ENCODE measurements around the gene SLC25A39. TPM values are rescaled to one million over a fixed set of nuclear protein-coding genes. Genes with fewer than 3 reads are reported as not detected.

SLC25A39 gene
- total and polyA plus RNA-seq, 2 of the 13 experiments (the other 11 are each of a cell fraction or from before 2014, with no cell fraction given): 144 to 151 TPM

DNA sequence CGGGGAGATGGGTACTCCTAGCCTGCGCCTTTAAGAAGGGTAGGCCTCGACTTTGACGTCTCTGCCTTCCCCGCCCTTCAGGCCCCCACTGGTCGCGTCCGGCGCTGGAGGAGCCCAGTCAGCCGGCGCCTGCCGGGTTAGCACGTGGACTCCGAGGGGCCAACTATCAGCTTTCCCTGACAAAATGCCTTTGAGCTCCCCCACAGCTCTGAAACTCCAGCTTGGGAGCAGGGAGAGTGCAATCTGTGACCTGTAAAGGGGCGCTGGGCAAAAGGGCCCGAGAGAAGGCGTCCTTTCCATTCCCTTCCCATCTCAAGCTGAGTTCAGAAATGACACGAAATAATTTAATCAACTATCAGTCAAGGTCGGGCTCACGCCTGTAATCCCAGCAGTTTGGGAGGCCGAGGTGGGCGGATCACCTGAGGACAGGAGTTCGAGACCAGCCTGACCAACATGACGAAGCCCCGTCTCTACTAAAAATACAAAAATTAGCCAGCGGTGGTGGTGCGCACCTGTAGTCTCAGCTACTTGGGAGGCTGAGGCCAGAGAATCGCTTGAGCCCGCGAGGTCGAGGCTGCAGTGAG, 2.3 kb upstream of the SLC25A39 start (continued):
- TF ChIP-seq HNRNPLL (IDR thresholded peaks at IDR 0.05; ENCODE audit: low read depth, low read length, poor library complexity, severe bottlenecking): peak; percentile 56
- TF ChIP-seq ARNTL (CRISPR knock-in tag; IDR thresholded peaks at IDR 0.05): peak; percentile 99
- no peak for TF ChIP-seq FOXO4 (CRISPR knock-in tag; conservative IDR thresholded peaks at IDR 0.05)
- TF ChIP-seq ZBTB21 (CRISPR knock-in tag; IDR thresholded peaks at IDR 0.05): peak; percentile 31; the same call in 1 of the 2 replicates
- peak; percentile 51 for TF ChIP-seq FOSL2 (CRISPR knock-in tag; IDR thresholded peaks at IDR 0.05)
- TF ChIP-seq HINFP (CRISPR knock-in tag; IDR thresholded peaks at IDR 0.05; ENCODE audit: low read depth): peak; percentile 80; the same call in 1 of the 2 replicates
- TF ChIP-seq ZNF788 (CRISPR knock-in tag; IDR thresholded peaks at IDR 0.05; ENCODE audit: borderline replicate concordance): peak; percentile 82
- no peak for TF ChIP-seq JARID2 (CRISPR knock-in tag; IDR thresholded peaks at IDR 0.05; ENCODE audit: insufficient replicate concordance)
- no peak for TF ChIP-seq ZKSCAN8 (CRISPR knock-in tag; IDR thresholded peaks at IDR 0.05; ENCODE audit: borderline replicate concordance)
- peak; percentile 83 for TF ChIP-seq ZNF772 (CRISPR knock-in tag; IDR thresholded peaks at IDR 0.05)
- no peak for TF ChIP-seq NFATC3 (CRISPR knock-in tag; IDR thresholded peaks at IDR 0.05)
- TF ChIP-seq, protein P1, sequence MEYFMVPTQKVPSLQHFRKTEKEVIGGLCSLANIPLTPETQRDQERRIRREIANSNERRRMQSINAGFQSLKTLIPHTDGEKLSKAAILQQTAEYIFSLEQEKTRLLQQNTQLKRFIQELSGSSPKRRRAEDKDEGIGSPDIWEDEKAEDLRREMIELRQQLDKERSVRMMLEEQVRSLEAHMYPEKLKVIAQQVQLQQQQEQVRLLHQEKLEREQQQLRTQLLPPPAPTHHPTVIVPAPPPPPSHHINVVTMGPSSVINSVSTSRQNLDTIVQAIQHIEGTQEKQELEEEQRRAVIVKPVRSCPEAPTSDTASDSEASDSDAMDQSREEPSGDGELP (IDR thresholded peaks at IDR 0.05; ENCODE audit: borderline replicate concordance, low read depth): peak; percentile 75; the same call in 1 of the 2 replicates
- no peak for TF ChIP-seq TBP (CRISPR knock-in tag; IDR thresholded peaks at IDR 0.05)
- TF ChIP-seq, protein P2, sequence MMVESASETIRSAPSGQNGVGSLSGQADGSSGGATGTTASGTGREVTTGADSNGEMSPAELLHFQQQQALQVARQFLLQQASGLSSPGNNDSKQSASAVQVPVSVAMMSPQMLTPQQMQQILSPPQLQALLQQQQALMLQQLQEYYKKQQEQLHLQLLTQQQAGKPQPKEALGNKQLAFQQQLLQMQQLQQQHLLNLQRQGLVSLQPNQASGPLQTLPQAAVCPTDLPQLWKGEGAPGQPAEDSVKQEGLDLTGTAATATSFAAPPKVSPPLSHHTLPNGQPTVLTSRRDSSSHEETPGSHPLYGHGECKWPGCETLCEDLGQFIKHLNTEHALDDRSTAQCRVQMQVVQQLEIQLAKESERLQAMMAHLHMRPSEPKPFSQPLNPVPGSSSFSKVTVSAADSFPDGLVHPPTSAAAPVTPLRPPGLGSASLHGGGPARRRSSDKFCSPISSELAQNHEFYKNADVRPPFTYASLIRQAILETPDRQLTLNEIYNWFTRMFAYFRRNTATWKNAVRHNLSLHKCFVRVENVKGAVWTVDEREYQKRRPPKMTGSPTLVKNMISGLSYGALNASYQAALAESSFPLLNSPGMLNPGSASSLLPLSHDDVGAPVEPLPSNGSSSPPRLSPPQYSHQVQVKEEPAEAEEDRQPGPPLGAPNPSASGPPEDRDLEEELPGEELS (CRISPR knock-in tag; IDR thresholded peaks at IDR 0.05): 0 out of 2 replicates have a peak, but pooled peaks have one; percentile 12
- TF ChIP-seq ZNF180 (CRISPR knock-in tag; IDR thresholded peaks at IDR 0.05; ENCODE audit: borderline replicate concordance, low read depth): no peak
- TF ChIP-seq ZNF614 (CRISPR knock-in tag; IDR thresholded peaks at IDR 0.05; ENCODE audit: borderline replicate concordance): peak; percentile 68; the same call in 1 of the 2 replicates
- TF ChIP-seq, protein P3, sequence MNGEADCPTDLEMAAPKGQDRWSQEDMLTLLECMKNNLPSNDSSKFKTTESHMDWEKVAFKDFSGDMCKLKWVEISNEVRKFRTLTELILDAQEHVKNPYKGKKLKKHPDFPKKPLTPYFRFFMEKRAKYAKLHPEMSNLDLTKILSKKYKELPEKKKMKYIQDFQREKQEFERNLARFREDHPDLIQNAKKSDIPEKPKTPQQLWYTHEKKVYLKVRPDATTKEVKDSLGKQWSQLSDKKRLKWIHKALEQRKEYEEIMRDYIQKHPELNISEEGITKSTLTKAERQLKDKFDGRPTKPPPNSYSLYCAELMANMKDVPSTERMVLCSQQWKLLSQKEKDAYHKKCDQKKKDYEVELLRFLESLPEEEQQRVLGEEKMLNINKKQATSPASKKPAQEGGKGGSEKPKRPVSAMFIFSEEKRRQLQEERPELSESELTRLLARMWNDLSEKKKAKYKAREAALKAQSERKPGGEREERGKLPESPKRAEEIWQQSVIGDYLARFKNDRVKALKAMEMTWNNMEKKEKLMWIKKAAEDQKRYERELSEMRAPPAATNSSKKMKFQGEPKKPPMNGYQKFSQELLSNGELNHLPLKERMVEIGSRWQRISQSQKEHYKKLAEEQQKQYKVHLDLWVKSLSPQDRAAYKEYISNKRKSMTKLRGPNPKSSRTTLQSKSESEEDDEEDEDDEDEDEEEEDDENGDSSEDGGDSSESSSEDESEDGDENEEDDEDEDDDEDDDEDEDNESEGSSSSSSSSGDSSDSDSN (CRISPR knock-in tag; IDR thresholded peaks at IDR 0.05): peak; percentile 43; the same call in 1 of the 2 replicates
- peak; percentile 89 for TF ChIP-seq ZNF580 (CRISPR knock-in tag; IDR thresholded peaks at IDR 0.05; ENCODE audit: borderline replicate concordance, low read depth)
- TF ChIP-seq ATF7-NPFF (CRISPR knock-in tag; IDR thresholded peaks at IDR 0.05; ENCODE audit: low read depth): peak; percentile 61; the same call in 1 of the 2 replicates
- no peak for TF ChIP-seq ZNF883 (CRISPR knock-in tag; IDR thresholded peaks at IDR 0.05; ENCODE audit: not compliant biosample characterization)
- TF ChIP-seq ZBTB8A (CRISPR knock-in tag; IDR thresholded peaks at IDR 0.05; ENCODE audit: borderline replicate concordance, low read depth): no peak
